Thymus (tissue), 11 donors: Measurements from ENCODE around the gene SPATC1L. TPM values are rescaled to one million over a fixed set of nuclear protein-coding genes. Genes with fewer than 3 reads are reported as not detected.
"Not testable (repeated sequence)": the region's sequence is repeated elsewhere in the genome, so short reads cannot be mapped to it uniquely, and the experiment has no call there.

ENCODE experiments used
- DNase-seq, 9 donors: peaks; one replicate each; pipeline ENCODE4 v3.0.0-alpha.2; 2013; ENCODE audit warnings: low spot score in 9 of 9, low read depth in 6 of 9, missing footprints in 1 of 9
- H3K27ac ChIP-seq, 2 donors: one replicate each; pipeline ENCODE4 v1.5.1; 2013; ENCODE audit warnings: control low read depth in 1 of 2, low read depth in 1 of 2, low read length in 1 of 2, mild to moderate bottlenecking in 1 of 2, moderate library complexity in 1 of 2
- H3K27me3 ChIP-seq, 2 donors: one replicate each; pipeline ENCODE4 v1.5.1; 2013; ENCODE audit warnings: low read length in 1 of 2; ENCODE audit not compliant: control insufficient read depth in 2 of 2, insufficient read depth in 1 of 2
- H3K36me3 ChIP-seq, 2 donors: one replicate each; pipeline ENCODE4 v1.5.1; 2013; ENCODE audit warnings: low read length in 1 of 2, mild to moderate bottlenecking in 1 of 2, moderate library complexity in 1 of 2; ENCODE audit not compliant: control insufficient read depth in 2 of 2, insufficient read depth in 2 of 2
- H3K4me1 ChIP-seq, 2 donors: one replicate each; pipeline ENCODE4 v1.5.1; 2013; ENCODE audit warnings: low read length in 2 of 2; ENCODE audit not compliant: control insufficient read depth in 2 of 2, insufficient read depth in 2 of 2
- H3K4me3 ChIP-seq, 2 donors: one replicate each; pipeline ENCODE4 v1.5.1; 2013; ENCODE audit warnings: low read length in 2 of 2, control low read depth in 1 of 2, mild to moderate bottlenecking in 1 of 2
- H3K9me3 ChIP-seq, 2 donors: one replicate each; pipeline ENCODE4 v1.5.1; 2013; ENCODE audit warnings: low read length in 1 of 2, mild to moderate bottlenecking in 1 of 2; ENCODE audit not compliant: control insufficient read depth in 2 of 2, insufficient read depth in 1 of 2
- WGBS: extraction: QIAGEN DNeasy Blood & Tissue Kit; methylation state at CpG from one replicate; pipeline ENCODE4 v1.1.7; 2013; 5-methylcytosine and 5-hydroxymethylcytosine counted together
- polyA plus RNA-seq: library from polyadenylated mRNA; stranded (reverse); fragments of 200-250 nt; gene quantifications from one replicate; pipeline ENCODE4 v1.2.3, GENCODE V29; 2013
- total RNA-seq: library from RNA; stranded (reverse); fragments of 120-200 nt; gene quantifications from one replicate; pipeline ENCODE4 v1.2.4, GENCODE V29; 2013
- donor health status: healthy.

Gene SPATC1L
- total and polyA plus RNA-seq, 2 donors, result 4.8 to 9.6 TPM

DNA sequence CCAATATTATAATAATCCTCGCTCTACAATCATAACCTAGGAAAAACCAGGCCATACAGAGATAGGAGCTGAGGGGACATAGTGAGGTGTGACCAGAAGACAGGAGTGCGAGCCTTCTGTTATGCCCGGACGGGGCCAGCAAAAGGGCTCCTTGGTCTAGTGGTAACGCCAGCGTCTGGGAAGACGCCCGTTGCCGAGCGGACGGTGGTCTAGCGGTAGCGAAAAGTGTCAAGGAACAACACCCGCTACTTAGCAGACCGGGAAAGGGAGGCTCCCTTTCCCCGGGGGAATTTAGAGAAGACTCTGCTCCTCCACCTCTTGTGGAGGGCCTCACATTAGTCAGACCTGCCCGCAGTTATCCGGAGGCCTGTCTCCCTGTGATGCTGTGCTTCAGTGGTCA is 39.4 kb upstream of the SPATC1L start:
- H3K4me1 ChIP-seq, result peaks cover 7 to 17% of the 10 kb centered on the region in 2 donors
- DNase-seq, result not testable (repeated sequence)

DNA sequence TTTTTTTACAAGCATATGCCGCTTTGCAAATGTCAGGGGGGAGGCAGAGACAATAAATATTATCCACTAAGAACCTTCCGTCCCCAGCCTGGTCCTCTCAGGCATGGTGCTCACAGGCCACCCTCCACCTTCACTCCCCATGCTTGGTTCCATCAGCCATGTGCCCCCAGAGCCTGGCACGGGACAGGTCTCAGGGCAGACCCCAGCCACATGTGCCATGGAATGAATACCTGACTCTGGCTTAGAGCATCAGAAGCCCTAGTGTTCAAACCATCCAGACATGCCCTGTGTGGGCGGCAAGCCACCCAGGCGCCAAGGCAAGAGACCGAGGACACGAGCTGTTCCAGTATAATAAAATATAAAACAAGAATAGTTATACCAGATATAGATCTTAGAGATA is 39.0 kb upstream of the SPATC1L start:
- Histone ChIP-seq H3K36me3 (peaks cover 18 to 39% of the 10 kb centered on the region in 2 donors), H3K27me3 (no peaks in the 10 kb centered on the region), H3K4me3 (no peak overlapping the region), H3K9me3 (peaks cover 0 to 4% of the 10 kb centered on the region in 2 donors), H3K27ac (no peak overlapping the region), H3K4me1 (peaks cover 7 to 16% of the 10 kb centered on the region in 2 donors)
- 98% methylated on average over 7 of the region's 7 CpGs for WGBS
- no peak for DNase-seq

More for the DNA sequence above, 39.4 kb upstream of the SPATC1L start:
- H3K27me3 ChIP-seq, H3K27ac ChIP-seq, H3K4me3 ChIP-seq, H3K9me3 ChIP-seq: not testable (repeated sequence)
- peaks cover 18 to 39% of the 10 kb centered on the region in 2 donors for H3K36me3 ChIP-seq
- 96% methylated on average over 18 of the region's 18 CpGs for WGBS

DNA sequence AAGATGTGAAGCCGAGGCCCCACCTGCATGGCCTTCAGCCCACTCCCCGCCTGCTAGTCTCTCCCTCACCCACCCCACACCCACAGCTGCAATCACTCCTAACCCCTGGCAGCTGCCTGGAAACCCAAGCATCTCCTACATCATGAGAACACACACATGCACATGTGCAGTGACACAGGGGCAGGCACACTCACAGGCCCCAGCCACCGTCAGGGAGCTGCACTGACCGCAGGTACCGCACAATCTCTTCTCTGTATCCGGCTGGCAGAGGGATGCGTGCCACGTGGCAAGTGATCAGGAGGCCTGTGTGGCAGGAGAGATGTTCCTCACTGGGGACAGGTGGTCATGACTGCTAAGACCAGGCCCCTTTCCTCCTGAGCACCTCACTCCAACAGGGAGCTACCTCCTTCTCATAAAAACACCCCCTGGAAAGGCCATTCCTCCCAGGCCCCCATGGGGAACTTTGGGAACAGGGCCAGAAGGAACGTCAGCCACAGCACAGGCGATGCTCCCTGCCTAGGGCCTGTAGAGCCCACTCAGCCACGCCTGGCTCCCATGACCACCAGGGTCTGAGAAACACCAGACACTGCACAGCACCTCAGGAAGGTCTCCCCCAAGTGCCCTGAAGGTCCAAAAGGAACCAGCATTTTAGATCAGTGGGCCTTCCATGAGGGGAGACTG is 38.3 kb upstream of the SPATC1L start:
- Histone ChIP-seq H3K4me3 (no peak overlapping the region), H3K9me3 (peaks cover 0 to 4% of the 10 kb centered on the region in 2 donors), H3K36me3 (peaks cover 18 to 39% of the 10 kb centered on the region in 2 donors), H3K27ac (no peak overlapping the region), H3K4me1 (peaks cover 7 to 11% of the 10 kb centered on the region in 2 donors), H3K27me3 (no peaks in the 10 kb centered on the region)
- 94% methylated on average over 11 of the region's 11 CpGs for WGBS
- DNase-seq, result no peak

DNA sequence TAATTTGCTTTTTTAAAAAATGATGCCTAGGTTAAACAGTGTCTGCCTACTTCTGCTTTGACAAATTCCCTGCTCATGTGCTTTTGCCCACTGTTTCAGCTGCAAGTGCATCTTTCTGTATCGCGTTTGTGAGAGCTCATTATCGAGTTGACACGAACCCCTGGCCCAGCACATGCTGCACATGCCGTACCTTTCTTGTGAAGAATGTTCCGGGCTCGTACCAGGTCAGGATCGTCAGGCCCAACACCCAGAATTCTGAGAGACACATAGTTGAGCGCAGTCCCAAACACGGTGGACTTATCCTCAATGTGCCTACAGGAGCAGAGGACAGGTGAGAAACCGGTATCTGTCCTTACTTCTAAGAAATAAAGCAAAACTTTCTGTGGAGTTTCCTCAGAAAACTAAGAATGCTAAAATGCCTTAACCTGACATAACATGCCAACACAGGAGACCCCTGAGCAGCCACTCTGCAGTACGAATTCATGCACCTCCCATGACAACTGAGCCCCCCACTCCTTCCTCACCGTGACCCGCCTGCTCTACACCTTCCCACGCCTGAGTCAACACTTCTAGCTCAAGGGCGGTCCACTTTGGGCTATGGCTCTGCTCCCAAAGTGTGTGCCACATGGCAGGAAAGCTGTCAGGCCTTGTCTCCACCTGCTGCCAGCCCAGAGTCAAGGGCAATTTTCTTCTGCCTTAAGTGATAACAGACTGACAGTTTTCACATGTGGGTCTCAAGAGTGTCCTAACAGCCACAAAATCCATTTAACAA is 37.6 kb upstream of the SPATC1L start:
- DNase-seq, result no peak
- 91% methylated on average over 16 of the region's 16 CpGs for WGBS
- H3K36me3 ChIP-seq, result peaks cover 18 to 39% of the 10 kb centered on the region in 2 donors
- H3K27me3 ChIP-seq, result no peaks in the 10 kb centered on the region
- H3K4me3 ChIP-seq, result no peak overlapping the region
- no peak overlapping the region for H3K27ac ChIP-seq
- H3K9me3 ChIP-seq, result peaks cover 0 to 4% of the 10 kb centered on the region in 2 donors
- H3K4me1 ChIP-seq, result peaks cover under 1 to 3% of the 10 kb centered on the region in 2 donors

DNA sequence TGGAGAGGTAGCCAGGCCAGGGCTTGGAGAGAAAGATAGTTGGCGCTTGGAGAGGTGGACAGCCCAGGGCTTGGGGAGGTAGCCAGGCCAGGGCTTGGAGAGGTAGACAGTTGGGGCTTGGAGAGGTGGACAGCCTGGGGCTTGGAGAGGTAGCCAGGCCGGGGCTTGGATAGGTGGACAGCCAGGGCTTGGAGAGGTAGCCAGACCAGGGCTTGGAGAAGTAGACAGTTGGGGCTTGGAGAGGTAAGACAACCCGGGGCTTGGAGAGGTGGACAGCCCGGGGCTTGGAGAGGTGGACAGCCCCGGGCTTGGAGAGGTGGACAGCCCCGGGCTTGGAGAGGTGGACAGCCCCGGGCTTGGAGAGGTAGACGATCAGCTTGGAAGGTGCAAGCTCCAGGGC is 36.6 kb upstream of the SPATC1L start:
- no peaks in the 10 kb centered on the region for H3K27me3 ChIP-seq
- no peak overlapping the region for H3K27ac ChIP-seq
- WGBS, result 97% methylated on average over 8 of the region's 8 CpGs
- no peak for DNase-seq
- H3K9me3 ChIP-seq, result peaks cover 0 to 4% of the 10 kb centered on the region in 2 donors
- H3K4me3 ChIP-seq, result no peak overlapping the region
- peaks cover 20 to 41% of the 10 kb centered on the region in 2 donors for H3K36me3 ChIP-seq
- H3K4me1 ChIP-seq, result no peaks in the 10 kb centered on the region

DNA sequence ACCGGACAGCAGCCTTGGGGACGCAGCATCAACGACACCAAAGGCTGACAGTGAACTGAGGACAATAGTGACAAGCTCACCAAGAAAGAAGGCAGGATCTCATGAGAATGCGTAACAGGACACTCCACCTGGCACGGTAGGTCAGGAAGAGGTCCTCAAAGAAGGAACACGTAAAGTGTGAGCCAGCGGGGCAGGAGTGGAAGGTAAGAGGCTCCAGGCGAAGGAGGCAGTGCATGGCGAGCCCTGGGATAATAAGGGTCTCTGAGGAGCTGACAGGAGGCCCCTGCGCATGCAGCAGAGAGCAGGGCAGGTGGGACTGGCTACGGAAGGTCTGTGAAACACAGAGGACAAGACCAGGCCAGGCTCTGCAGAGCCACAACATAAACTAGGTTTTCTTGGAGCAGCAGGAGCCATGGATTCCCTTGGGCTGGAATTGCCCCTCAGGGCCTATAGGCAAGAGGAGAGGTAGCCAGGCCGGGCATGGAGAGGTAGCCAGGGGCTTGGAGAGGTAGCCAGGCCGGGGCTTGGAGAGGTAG is 36.1 kb upstream of the SPATC1L start:
- WGBS, result 98% methylated on average over 13 of the region's 13 CpGs
- DNase-seq, result no peak
- Histone ChIP-seq H3K27me3 (no peaks in the 10 kb centered on the region), H3K27ac (no peak overlapping the region), H3K36me3 (peaks cover 21 to 45% of the 10 kb centered on the region in 2 donors), H3K4me3 (no peak overlapping the region), H3K4me1 (no peaks in the 10 kb centered on the region), H3K9me3 (peaks cover 0 to 3% of the 10 kb centered on the region in 2 donors)

DNA sequence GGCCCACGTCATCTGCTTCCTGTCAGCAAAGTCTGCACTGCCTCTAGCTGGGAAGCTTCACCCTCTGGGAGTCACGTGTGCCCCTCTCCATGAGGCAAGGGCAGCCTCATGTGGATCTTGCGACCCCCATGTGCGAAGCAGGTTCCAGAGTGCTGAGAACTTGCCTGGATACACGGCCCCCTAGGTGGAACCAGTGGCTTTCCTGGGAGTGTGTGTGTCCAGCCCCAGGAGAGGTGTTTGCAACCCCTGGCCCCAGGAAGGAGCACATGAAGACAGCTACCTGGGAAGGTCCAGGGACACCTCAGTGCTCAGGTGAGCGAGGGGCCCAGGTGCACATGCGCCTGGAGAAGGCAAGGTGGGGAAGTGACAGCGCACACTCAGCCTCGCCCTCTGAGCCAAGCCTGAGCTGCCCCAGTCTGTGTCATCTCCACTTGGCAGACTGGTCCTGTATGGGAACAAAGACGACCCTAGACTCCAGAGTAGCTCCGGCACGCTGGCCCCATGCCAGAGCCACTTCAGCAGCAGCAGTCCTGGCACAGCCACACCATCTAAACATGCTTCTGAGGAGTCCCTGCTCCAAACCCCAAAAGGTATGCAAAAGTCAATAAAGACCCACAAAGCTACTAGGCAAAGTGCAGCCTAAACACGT is 35.5 kb upstream of the SPATC1L start:
- Histone ChIP-seq H3K36me3 (peaks cover 21 to 49% of the 10 kb centered on the region in 2 donors), H3K4me3 (no peak overlapping the region), H3K27me3 (no peaks in the 10 kb centered on the region), H3K27ac (no peak overlapping the region), H3K4me1 (no peaks in the 10 kb centered on the region), H3K9me3 (no peaks in the 10 kb centered on the region)
- 93% methylated on average over 13 of the region's 13 CpGs for WGBS
- DNase-seq, result no peak

DNA sequence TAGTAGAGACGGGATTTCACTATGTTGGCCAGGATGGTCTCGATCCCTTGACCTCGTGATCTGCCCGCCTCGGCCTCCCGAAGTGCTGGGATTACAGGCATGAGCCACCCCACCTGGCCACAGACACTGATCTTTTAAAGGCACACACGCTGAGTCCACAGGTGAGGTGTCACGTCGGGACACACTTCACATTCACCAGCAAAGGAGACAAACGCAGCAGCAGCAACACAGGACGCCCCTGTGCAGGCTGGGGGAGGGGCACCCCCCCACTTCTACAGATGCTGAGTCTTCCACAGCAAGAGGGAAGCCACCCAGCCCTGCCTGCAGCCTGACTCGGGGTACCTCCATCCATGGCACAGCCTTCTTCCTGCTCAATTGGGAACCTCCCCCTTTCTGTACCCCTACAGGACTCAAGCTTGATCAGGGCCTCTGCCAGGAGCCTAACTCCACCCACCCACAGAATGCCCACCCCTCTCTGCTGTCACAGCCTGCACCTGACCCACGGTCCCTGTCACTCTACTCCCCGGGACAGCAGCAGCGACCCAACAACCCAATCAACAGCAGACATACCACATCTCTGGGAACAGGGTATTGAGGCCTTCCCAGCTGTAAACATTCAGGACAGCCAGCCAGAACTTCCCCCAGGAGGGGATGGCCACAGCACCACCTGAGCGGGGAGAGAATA is 34.8 kb upstream of the SPATC1L start:
- WGBS, result 93% methylated on average over 16 of the region's 16 CpGs
- no peak for DNase-seq
- peaks cover 22 to 53% of the 10 kb centered on the region in 2 donors for H3K36me3 ChIP-seq

More for the DNA sequence above, 34.8 kb upstream of the SPATC1L start:
- Histone ChIP-seq H3K4me1 (no peaks in the 10 kb centered on the region), H3K9me3 (no peaks in the 10 kb centered on the region), H3K4me3 (no peak overlapping the region), H3K27me3 (no peaks in the 10 kb centered on the region), H3K27ac (no peak overlapping the region)
